GM12878 (cell line): ENCODE results near the gene FGFRL1. TPM values are rescaled to one million over a fixed set of nuclear protein-coding genes. Genes with fewer than 3 reads are reported as not detected.

ENCODE experiments used
- ATAC-seq: fragments of 200-7000 bp; cut with Tn5 transposase; 3 replicates; pipeline ENCODE4 v1.9.1; 2020; ENCODE audit warnings: mild to moderate bottlenecking, moderate library complexity
- BruUV-seq: library from RNA; stranded (reverse); fragments of 400-500 nt; replicated peaks from 2 replicates; lab custom pipeline; 2021; lab: Mats Ljungman, UMichigan
- CTCF ChIA-PET: fragments of 300-600 bp; sonication (Branson Sonifier 250); formaldehyde crosslinking; extraction: SDS; loops from one replicate; lab custom pipeline; 2021; ENCODE audit warnings: inconsistent platforms; lab: Yijun Ruan, JAX
- POLR2A ChIA-PET: fragments of 350-600 bp; formaldehyde crosslinking; extraction: SDS; loops from one replicate; lab custom pipeline; 2021; ENCODE audit warnings: inconsistent platforms; lab: Charles Lee
- RAD21 ChIA-PET: fragments of 300-600 bp; sonication (Branson Sonifier 250); formaldehyde crosslinking; loops from one replicate; lab custom pipeline; 2023; ENCODE audit warnings: antibody characterized with exemption; ENCODE audit not compliant: unreplicated experiment; lab: Charles Lee
- SMC1A ChIA-PET: fragments of 300-600 bp; sonication (Branson Sonifier 250); formaldehyde crosslinking; loops from one replicate; lab custom pipeline; 2023; ENCODE audit not compliant: unreplicated experiment, uncharacterized antibody; lab: Charles Lee
- DNase-seq: peaks from one replicate; pipeline ENCODE4 v3.0.0-alpha.2; 2011; ENCODE audit warnings: low read depth, low spot score
- FAIRE-seq: peaks from 3 replicates; lab custom pipeline; 2011; peaks lifted over from hg19 to GRCh38; lab: Jason Lieb, UNC
- H2AFZ ChIP-seq: 2 replicates; pipeline ENCODE4 v1.6.0; 2011; ENCODE audit warnings: low read depth, low read length, control low read depth; ENCODE audit not compliant: control insufficient read depth
- H3K27ac ChIP-seq: 2 replicates; pipeline ENCODE4 v1.5.1; 2011; ENCODE audit warnings: control low read depth; ENCODE audit not compliant: control insufficient read depth, insufficient read depth
- H3K27me3 ChIP-seq, 2 experiments: replicated peaks in 1 of 2; 2 replicates each; pipeline versions ENCODE4 v1.6.0 to v1.6.1; 2011; ENCODE audit warnings: low read length in 1 of 2; ENCODE audit not compliant: control insufficient read depth in 2 of 2, insufficient read depth in 2 of 2
- H3K36me3 ChIP-seq, 2 experiments: 2 replicates each; pipeline ENCODE4 v1.5.1; 2011; ENCODE audit warnings: low read length in 1 of 2; ENCODE audit not compliant: control insufficient read depth in 2 of 2, insufficient read depth in 2 of 2
- H3K4me1 ChIP-seq: 2 replicates; pipeline ENCODE4 v1.6.1; 2011; ENCODE audit warnings: mild to moderate bottlenecking, low read length, moderate library complexity, mixed read lengths; ENCODE audit not compliant: control insufficient read depth, insufficient read depth
- H3K4me2 ChIP-seq: 2 replicates; pipeline ENCODE4 v1.6.0; 2011; ENCODE audit warnings: control low read depth; ENCODE audit not compliant: control insufficient read depth, insufficient read depth
- H3K4me3 ChIP-seq: fragments of 200-600 bp; sonication (generic); 2 replicates; pipeline ENCODE4 v1.5.1; 2016
- H3K79me2 ChIP-seq: 2 replicates; pipeline ENCODE4 v1.6.0; 2011; ENCODE audit warnings: low read length; ENCODE audit not compliant: control insufficient read depth, insufficient read depth
- H3K9ac ChIP-seq: 2 replicates; pipeline ENCODE4 v1.8.0; 2011; ENCODE audit warnings: low read length, control low read depth, mixed read lengths; ENCODE audit not compliant: control insufficient read depth, insufficient read depth
- H3K9me3 ChIP-seq: replicated peaks from 3 replicates; pipeline ENCODE4 v1.5.1; 2011; ENCODE audit warnings: mild to moderate bottlenecking, low read length; ENCODE audit not compliant: control insufficient read depth, insufficient read depth
- H4K20me1 ChIP-seq: 2 replicates; pipeline ENCODE4 v1.6.0; 2011; ENCODE audit not compliant: control insufficient read depth, insufficient read depth
- CREB1 ChIP-seq: IDR thresholded peaks from 2 replicates; pipeline ENCODE4 v1.6.1; 2012; ENCODE audit warnings: low read depth, mild to moderate bottlenecking, inconsistent platforms
- RELB ChIP-seq: fragments of 450-650 bp; IDR thresholded peaks from 2 replicates; pipeline ENCODE4 v1.6.1; 2017; ENCODE audit warnings: low read depth, mild to moderate bottlenecking, moderate library complexity
- WGBS: methylation state at CpG from one replicate; pipeline ENCODE4 v1.1.6; 2016; ENCODE audit warnings: low lambda C conversion rate; ENCODE audit not compliant: insufficient replicate concordance, insufficient coverage; ENCODE audit errors: missing lambda C conversion rate; 5-methylcytosine and 5-hydroxymethylcytosine counted together
- in situ Hi-C: fragments of 300-500 bp; cut with MboI; formaldehyde crosslinking; loops from 9 replicates; pipeline ENCODE4 v1.14.3; 2018; ENCODE audit warnings: mixed read lengths
- intact Hi-C: fragments of 100-400 bp; cut with micrococcal nuclease; formaldehyde crosslinking; loops from one replicate; pipeline ENCODE4 v1.14.2; 2022; ENCODE audit not compliant: unreplicated experiment
- polyA plus RNA-seq, 11 experiments: library from polyadenylated mRNA; depleted of rRNA in 4 of 11; unstranded in 6 of 11; stranded (reverse) in 5 of 11; fragments of >200 nt; fragmentation: Nextera tagmentation in 4 of 11; fragmentation: Illumina TruSeq in 1 of 11; extraction: Ambion mirVana in 4 of 11; extraction: Trizol in 1 of 11; gene quantifications; 1 replicate in 1 of 11; 2 replicates in 10 of 11; pipeline versions ENCODE4 v1.2.1 to v1.2.3, GENCODE V29; 2011 to 2016; ENCODE audit warnings: inconsistent platforms in 2 of 11, missing spikeins in 2 of 11, low read depth in 1 of 11
- total RNA-seq, 4 experiments: library from RNA; depleted of rRNA in 3 of 4; stranded (reverse); fragments of >200 nt in 3 of 4; fragmentation: Illumina TruSeq in 1 of 4; extraction: Trizol in 1 of 4; gene quantifications; 2 replicates each; pipeline versions ENCODE4 v1.2.1 to v1.2.3, GENCODE V29; 2013 to 2021

The FGFRL1 gene
- total and polyA plus RNA-seq, 10 of the 15 experiments (the other 5 are each of a cell fraction or from before 2014, with no cell fraction given), result 0.02 to 1.5 (median 0.29) TPM; not detected in 2

DNA sequence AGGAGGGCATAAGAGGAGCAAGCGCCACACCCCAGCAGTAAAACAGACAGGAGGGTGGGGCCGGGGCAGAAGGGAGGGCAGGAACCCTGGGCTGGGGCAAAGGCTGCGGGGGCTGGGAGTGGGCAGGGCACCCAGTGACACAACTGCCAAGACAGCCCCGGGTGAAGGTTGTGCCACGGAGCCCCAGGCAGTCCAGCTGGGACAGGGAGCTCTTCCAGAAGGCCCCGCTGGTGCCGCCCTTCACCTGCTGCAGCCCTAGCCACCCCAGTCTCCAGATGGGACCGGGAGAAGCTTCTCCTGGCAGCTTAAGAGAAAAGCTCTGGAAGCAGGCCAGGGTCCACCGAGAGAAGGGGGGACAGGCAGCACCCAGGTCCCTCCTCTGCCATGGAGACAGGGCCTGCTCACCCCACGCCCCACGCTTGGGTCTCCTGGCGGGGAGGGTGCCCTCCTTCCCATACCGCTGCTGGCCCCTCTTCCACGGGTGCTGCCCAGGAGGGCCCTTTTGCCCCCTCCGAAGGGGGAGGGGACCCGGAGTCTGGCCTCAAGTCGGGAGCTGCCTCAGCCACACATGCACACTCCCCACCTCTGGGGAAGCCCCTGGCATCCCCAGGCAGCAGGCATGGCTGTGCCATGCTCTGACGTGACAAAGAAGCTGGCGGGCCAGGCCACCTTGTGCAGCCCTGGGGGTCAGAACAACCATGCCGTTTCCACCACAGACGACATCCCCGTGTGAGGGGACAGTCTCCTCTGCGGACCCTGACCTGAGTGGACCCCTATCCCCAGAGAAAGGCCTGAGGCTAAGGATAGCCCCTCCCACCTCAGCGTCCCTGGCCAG is 39.5 kb upstream of the FGFRL1 start:
- Histone ChIP-seq H3K4me1 (peaks cover 5% of the 10 kb centered on the region; the same call in 1 of the 2 replicates), H3K27me3 (no peaks in the 10 kb centered on the region), H3K27ac (no peak overlapping the region), H3K36me3 (no peaks in the 10 kb centered on the region), H3K9me3 (no peaks in the 10 kb centered on the region; the same call in 2 of the 3 replicates), H4K20me1 (no peaks in the 10 kb centered on the region), H3K79me2 (no peaks in the 10 kb centered on the region), H3K4me2 (peak overlapping the region; percentile 98), H3K9ac (peak overlapping the region; percentile 56; the same call in 1 of the 2 replicates), H2AFZ (no peak overlapping the region), H3K4me3 (peak overlapping the region; percentile 75; the same call in 1 of the 2 replicates)
- intact Hi-C loops, result loop anchor here (5.0 kb wide), 1 partner anchor 35 kb away; no protein-coding TSS in a partner anchor
- in situ Hi-C loops, result no loop called here
- DNase-seq (no peak), ATAC-seq (0 out of 3 replicates have a peak, but pooled peaks have one; percentile 10), FAIRE-seq (no peak)
- POLR2A ChIA-PET, result interaction anchor here (0.9 to 1.7 kb wide), 3 partner anchors 15 to 37 kb away, joined by 3 to 4 read pairs (median 3); partner anchors contain the start of gene IDUA
- SMC1A ChIA-PET, result no interaction called here
- no TSS peak for BruUV-seq
- RAD21 ChIA-PET, result no interaction called here
- CTCF ChIA-PET, result no interaction called here
- TF ChIP-seq RELB (no peak), CREB1 (no peak)
- WGBS, result 75% methylated on average over 24 of the region's 24 CpGs
